Uterus (tissue), 2 donors: Measurements from ENCODE around the gene FANCL.

ENCODE experiments used
- CTCF ChIP-seq, 4 experiments: fragments of 200-600 bp in 2 of 4; fragments of 450-650 bp in 2 of 4; sonication (generic) in 2 of 4; IDR thresholded peaks; one replicate each; pipeline ENCODE4 v1.5.1; 2016 to 2019; ENCODE audit warnings: antibody characterized with exemption in 4 of 4, mild to moderate bottlenecking in 2 of 4, moderate library complexity in 1 of 4
- POLR2A ChIP-seq, 2 donors: fragments of 450-650 bp; IDR thresholded peaks; one replicate each; pipeline ENCODE4 v1.6.1; 2016; ENCODE audit warnings: antibody characterized with exemption in 2 of 2, mild to moderate bottlenecking in 1 of 2, moderate library complexity in 1 of 2

- TF ChIP-seq CTCF (IDR thresholded peaks at IDR 0.05) (no peak), POLR2A (IDR thresholded peaks at IDR 0.05) (no peak)
These were observed 47.9 kb upstream of the FANCL start for GRCh38 chr2:58289029-58289428.
